HG03469 (cell line): ENCODE data around the gene CYTH3.
A peak's percentile ranks its signal among the peaks of the same experiment; 100 is the strongest.
"Not testable (repeated sequence)": the region's sequence is repeated elsewhere in the genome, so short reads cannot be mapped to it uniquely, and the experiment has no call there.

ENCODE experiments used
- ATAC-seq: cut with Tn5 transposase; IDR thresholded peaks from one replicate; pipeline ENCODE4 v1.9.1; 2021; ENCODE audit warnings: mild to moderate bottlenecking, moderate library complexity, moderate number of reproducible peaks; ENCODE audit not compliant: unreplicated experiment

CYTH3 gene

GRCh38 chr7:6272481-6273323 lies at the start of gene CYTH3:
CYTH3 (minus strand) TSS chr7:6272624; CDS start chr7:6272507, 117 bp downstream.
- peak; percentile 54 for ATAC-seq

- ATAC-seq = no peak
Observed at GRCh38 chr7:6320791-6321190, 48.4 kb upstream of the CYTH3 start.

- ATAC-seq = no peak
Observed at GRCh38 chr7:6317797-6318438, 45.5 kb upstream of the CYTH3 start.

- no peak for ATAC-seq
Observed at GRCh38 chr7:6316226-6316625, 43.8 kb upstream of the CYTH3 start.

- no peak for ATAC-seq
Observed at GRCh38 chr7:6315746-6316145, 43.3 kb upstream of the CYTH3 start.

- no peak for ATAC-seq
Observed at GRCh38 chr7:6310271-6310993, 38.0 kb upstream of the CYTH3 start.

- ATAC-seq = no peak
Observed at GRCh38 chr7:6307762-6308161, 35.3 kb upstream of the CYTH3 start.

- no peak for ATAC-seq
Observed at GRCh38 chr7:6306471-6306870, 34.0 kb upstream of the CYTH3 start.

- ATAC-seq = no peak
Observed at GRCh38 chr7:6305330-6305729, 32.9 kb upstream of the CYTH3 start.

- not testable (repeated sequence) for ATAC-seq
Observed at GRCh38 chr7:6301446-6301845, 29.0 kb upstream of the CYTH3 start.

GRCh38 chr7:6299774-6300173 lies 27.4 kb upstream of the CYTH3 start:
- no peak for ATAC-seq

- ATAC-seq = no peak
Observed at GRCh38 chr7:6294839-6295238, 22.4 kb upstream of the CYTH3 start.

- ATAC-seq = no peak
Observed at GRCh38 chr7:6293202-6293601, 20.8 kb upstream of the CYTH3 start.

- ATAC-seq = not testable (repeated sequence)
Observed at GRCh38 chr7:6291941-6292340, 19.5 kb upstream of the CYTH3 start.

GRCh38 chr7:6291531-6291930 lies 19.1 kb upstream of the CYTH3 start:
- no peak for ATAC-seq

GRCh38 chr7:6290319-6290741 lies 17.9 kb upstream of the CYTH3 start:
- no peak for ATAC-seq

GRCh38 chr7:6288270-6288860 lies 15.9 kb upstream of the CYTH3 start:
- ATAC-seq = no peak

- ATAC-seq = no peak
Observed at GRCh38 chr7:6286486-6286885, 14.1 kb upstream of the CYTH3 start.

- no peak for ATAC-seq
Observed at GRCh38 chr7:6284461-6285360, 12.3 kb upstream of the CYTH3 start.

GRCh38 chr7:6284055-6284400 lies 11.6 kb upstream of the CYTH3 start:
- no peak for ATAC-seq
